ENCODE results near the gene PPM1J. TPM values are rescaled to one million over a fixed set of nuclear protein-coding genes. Genes with fewer than 3 reads are reported as not detected.
A peak's percentile ranks its signal among the peaks of the same experiment; 100 is the strongest.

The PPM1J gene
- total RNA-seq, result 1 to 10 TPM; 1.7 to 4.8 (median 3.0) TPM

- peak within 1 kb of the TSS; percentile 47 to 64 (median 49) for H3K27ac ChIP-seq
- H3K9me3 ChIP-seq, result no peaks in the 10 kb centered on the region
- peak; percentile 99 to 100 for DNase-seq
- H3K4me3 ChIP-seq (replicated peaks in 1 of 3), result peak within 1 kb of the TSS; percentile 60 to 91 (median 63)
- H3K4me1 ChIP-seq, result peaks cover 21 to 25% of the 10 kb centered on the region in 2 donors
- no peaks in the 10 kb centered on the region for H3K36me3 ChIP-seq
- peak in 1 of 2 donors; percentile 73 for TF ChIP-seq POLR2A (IDR thresholded peaks at IDR 0.05)
- TF ChIP-seq CTCF (IDR thresholded peaks at IDR 0.05), result no peak
- intact Hi-C loops (cut with DNase I), result loop anchor here (2.0 kb wide), 1 partner anchor 89 kb away; no protein-coding TSS in a partner anchor
- WGBS, 2 donors, result 1 to 2% methylated on average over 14 to 24 of the region's 51 CpGs
- H3K27me3 ChIP-seq, result no peaks in the 10 kb centered on the region
Observed at GRCh38 chr1:112715264-112716053, at the start of gene PPM1J. TSS of gene PPM1J (minus strand) at chr1:112715332. CDS start at chr1:112715301, 31 bp downstream.

GRCh38 chr1:112762541-112763500 is 47.7 kb upstream of the PPM1J start:
- H3K27ac ChIP-seq, result peak overlapping the region; percentile 76 to 88 (median 87)
- intact Hi-C loops (cut with DNase I), result no loop called here
- DNase-seq, result peak; percentile 89 to 93
- no peaks in the 10 kb centered on the region for H3K36me3 ChIP-seq
- peaks cover 21 to 22% of the 10 kb centered on the region in 2 donors for H3K4me1 ChIP-seq
- H3K4me3 ChIP-seq (replicated peaks in 1 of 3), result no peak overlapping the region
- TF ChIP-seq CTCF (IDR thresholded peaks at IDR 0.05), result no peak
- TF ChIP-seq POLR2A (IDR thresholded peaks at IDR 0.05), result no peak
- no peaks in the 10 kb centered on the region for H3K27me3 ChIP-seq
- H3K9me3 ChIP-seq, result no peaks in the 10 kb centered on the region
- WGBS, 2 donors, result 33 to 34% methylated on average over 12 of the region's 12 CpGs

- TF ChIP-seq CTCF (IDR thresholded peaks at IDR 0.05), result no peak
- no peak for TF ChIP-seq POLR2A (IDR thresholded peaks at IDR 0.05)
- Histone ChIP-seq H3K9me3 (no peaks in the 10 kb centered on the region), H3K27ac (peak overlapping the region; percentile 76 to 88 (median 87)), H3K4me3 (replicated peaks in 1 of 3) (no peak overlapping the region), H3K27me3 (no peaks in the 10 kb centered on the region), H3K4me1 (peaks cover 21 to 22% of the 10 kb centered on the region in 2 donors), H3K36me3 (no peaks in the 10 kb centered on the region)
- intact Hi-C loops (cut with DNase I), result no loop called here
- peak in 1 of 2 donors; percentile 6 for DNase-seq
- WGBS, 2 donors, result 58 to 69% methylated on average over 9 of the region's 9 CpGs
Observed at GRCh38 chr1:112761714-112762480, 46.8 kb upstream of the PPM1J start.

- H3K36me3 ChIP-seq, result no peaks in the 10 kb centered on the region
- 71 to 73% methylated on average over 6 of the region's 6 CpGs for WGBS, 2 donors
Observed at GRCh38 chr1:112759228-112759627, 44.1 kb upstream of the PPM1J start.

More at GRCh38 chr1:112759228-112759627, 44.1 kb upstream of the PPM1J start:
- Histone ChIP-seq H3K27me3 (no peaks in the 10 kb centered on the region), H3K27ac (no peak overlapping the region), H3K4me1 (peaks cover 21 to 22% of the 10 kb centered on the region in 2 donors), H3K4me3 (replicated peaks in 1 of 3) (no peak overlapping the region), H3K9me3 (no peaks in the 10 kb centered on the region)
- TF ChIP-seq CTCF (IDR thresholded peaks at IDR 0.05) (no peak), POLR2A (IDR thresholded peaks at IDR 0.05) (no peak)
- intact Hi-C loops (cut with DNase I), result no loop called here
- no peak for DNase-seq

Measured in thyroid gland (tissue), 4 donors.